Measurements from ENCODE around the gene SMOC1.

GRCh38 chr14:69896972-69897371 lies 17.8 kb downstream of the SMOC1 start:
- TF ChIP-seq KDM1A (IDR thresholded peaks at IDR 0.05; ENCODE audit: borderline replicate concordance, low read length) (no peak), USF2 (IDR thresholded peaks at IDR 0.05; ENCODE audit: low read length) (no peak), SIX5 (IDR thresholded peaks at IDR 0.05; ENCODE audit: low read depth, low read length) (no peak), CHD7 (IDR thresholded peaks at IDR 0.05; ENCODE audit: insufficient replicate concordance, low read length) (no peak), POLR2A (IDR thresholded peaks at IDR 0.05; ENCODE audit: control extremely low read depth in 1 of 2, low read depth in 2 of 2, low read length in 2 of 2) (no peak), ZNF274 (IDR thresholded peaks at IDR 0.05; ENCODE audit: borderline replicate concordance, extremely low read depth, low read length) (no peak), JUND (IDR thresholded peaks at IDR 0.05; ENCODE audit: low read length) (no peak)

Measured in H1 (cell line).